HepG2 (cell line): Measurements from ENCODE around the gene SOX8. TPM values are rescaled to one million over a fixed set of nuclear protein-coding genes. Genes with fewer than 3 reads are reported as not detected.

Experiments
- ATAC-seq: fragments of 200-7000 bp; cut with Tn5 transposase; 3 replicates; pipeline ENCODE4 v1.9.1; 2020; ENCODE audit warnings: mild to moderate bottlenecking, moderate library complexity
- BruUV-seq: library from RNA; stranded (reverse); fragments of 400-500 nt; replicated peaks from 2 replicates; lab custom pipeline; 2021; lab: Mats Ljungman, UMichigan
- CTCF ChIA-PET: fragments of 300-600 bp; formaldehyde crosslinking; extraction: SDS; loops from one replicate; lab custom pipeline; 2021; ENCODE audit warnings: low total read pairs, inconsistent platforms, low intra/inter-chr PET ratio; lab: Yijun Ruan, JAX
- POLR2A ChIA-PET: fragments of 350-600 bp; sonication (Branson Sonifier 250); formaldehyde crosslinking; loops from one replicate; lab custom pipeline; 2020; ENCODE audit warnings: antibody characterized with exemption, inconsistent platforms; lab: Yijun Ruan, JAX
- DNase-seq: peaks from one replicate; pipeline ENCODE4 v3.0.0-alpha.2; 2015; ENCODE audit warnings: low spot score
- FAIRE-seq: peaks from 3 replicates; lab custom pipeline; 2011; peaks lifted over from hg19 to GRCh38; lab: Jason Lieb, UNC
- H2AFZ ChIP-seq: one replicate; pipeline ENCODE4 v1.6.1; 2011; ENCODE audit warnings: low read length, inconsistent platforms
- H3K27ac ChIP-seq: fragments of 300-600 bp; 3 replicates; pipeline ENCODE4 v1.8.0; 2011; ENCODE audit warnings: mixed run types, mild to moderate bottlenecking, mixed read lengths, low read length, inconsistent platforms; ENCODE audit not compliant: insufficient read depth; ENCODE audit errors: extremely low read length
- H3K27me3 ChIP-seq, 2 experiments: fragments of 200-600 bp in 1 of 2; 2 replicates in 1 of 2; 3 replicates in 1 of 2; pipeline versions ENCODE4 v1.6.0 to v1.8.0; 2011; ENCODE audit warnings: low read length in 2 of 2, mild to moderate bottlenecking in 2 of 2, moderate library complexity in 2 of 2, inconsistent platforms in 1 of 2; ENCODE audit not compliant: insufficient read depth in 2 of 2, control insufficient read depth in 1 of 2
- H3K36me3 ChIP-seq, 2 experiments: fragments of 200-600 bp in 1 of 2; replicated peaks in 1 of 2; 2 replicates in 1 of 2; 3 replicates in 1 of 2; pipeline versions ENCODE4 v1.5.1 to v1.8.0; 2011; ENCODE audit warnings: low read length in 2 of 2, inconsistent platforms in 1 of 2; ENCODE audit not compliant: insufficient read depth in 2 of 2, control insufficient read depth in 1 of 2
- H3K4me1 ChIP-seq: 2 replicates; pipeline ENCODE4 v1.5.1; 2012; ENCODE audit warnings: low read length, inconsistent platforms; ENCODE audit not compliant: insufficient read depth
- H3K4me2 ChIP-seq: 2 replicates; pipeline ENCODE4 v1.6.0; 2011; ENCODE audit warnings: low read depth, low read length, inconsistent platforms
- H3K4me3 ChIP-seq, 3 experiments: fragments of 200-600 bp in 1 of 3; sonication (generic), shearing (Covaris generic) in 1 of 3; replicated peaks in 1 of 3; 2 replicates each; pipeline ENCODE4 v1.5.1; 2011 to 2016; ENCODE audit warnings: low read length in 3 of 3, inconsistent platforms in 2 of 3, low read depth in 2 of 3, mild to moderate bottlenecking in 2 of 3, control low read depth in 1 of 3, mixed read lengths in 1 of 3; ENCODE audit not compliant: insufficient read depth in 1 of 3
- H3K79me2 ChIP-seq: one replicate; pipeline ENCODE4 v1.6.1; 2011; ENCODE audit warnings: low read length, inconsistent platforms; ENCODE audit not compliant: insufficient read depth
- H3K9ac ChIP-seq: 2 replicates; pipeline ENCODE4 v1.6.0; 2011; ENCODE audit warnings: mild to moderate bottlenecking, low read depth, low read length, inconsistent platforms; ENCODE audit not compliant: insufficient read depth
- H3K9me3 ChIP-seq: 2 replicates; pipeline ENCODE4 v1.5.1; 2012; ENCODE audit warnings: mild to moderate bottlenecking, low read length
- H4K20me1 ChIP-seq: 2 replicates; pipeline ENCODE4 v1.6.0; 2011; ENCODE audit warnings: inconsistent platforms, mild to moderate bottlenecking, low read length, moderate library complexity; ENCODE audit not compliant: insufficient read depth
- ARID4A ChIP-seq: sonication (generic); formaldehyde crosslinking; IDR thresholded peaks from 2 replicates; pipeline ENCODE4 v1.5.0; 2020; ENCODE audit warnings: mild to moderate bottlenecking, missing genetic modification reagents, borderline replicate concordance
- BATF2 ChIP-seq: sonication (generic); formaldehyde crosslinking; IDR thresholded peaks from 2 replicates; pipeline ENCODE4 v1.8.0; 2022; ENCODE audit warnings: mild to moderate bottlenecking, missing genetic modification reagents, moderate library complexity
- MXD4 ChIP-seq: IDR thresholded peaks from 2 replicates; pipeline ENCODE4 v1.6.1; 2016; ENCODE audit warnings: mild to moderate bottlenecking, missing biosample characterization, missing genetic modification reagents
- SMAD1 ChIP-seq: sonication (generic); formaldehyde crosslinking; IDR thresholded peaks from 2 replicates; pipeline ENCODE4 v1.4.0; 2020; ENCODE audit warnings: missing genetic modification reagents, low read depth, mild to moderate bottlenecking, borderline replicate concordance
- TBL1XR1 ChIP-seq: fragments of 150-350 bp; IDR thresholded peaks from 2 replicates; pipeline ENCODE4 v1.6.1; 2014; ENCODE audit warnings: borderline replicate concordance, low read length; ENCODE audit not compliant: partially characterized antibody
- TMF1 ChIP-seq: sonication (generic); formaldehyde crosslinking; IDR thresholded peaks from 2 replicates; pipeline ENCODE4 v1.8.1; 2022; ENCODE audit warnings: low read depth, missing genetic modification reagents
- ZFP36 ChIP-seq: fragments of 150-350 bp; IDR thresholded peaks from 2 replicates; pipeline ENCODE4 v1.6.1; 2018; ENCODE audit warnings: borderline replicate concordance, low read length, low read depth; ENCODE audit not compliant: partially characterized antibody
- ZHX1 ChIP-seq: sonication (generic); formaldehyde crosslinking; IDR thresholded peaks from 2 replicates; pipeline ENCODE4 v1.8.1; 2022; ENCODE audit warnings: low read depth, mild to moderate bottlenecking, missing genetic modification reagents
- ZNF207 ChIP-seq: fragments of 450-650 bp; IDR thresholded peaks from 2 replicates; pipeline ENCODE4 v1.6.1; 2016; ENCODE audit warnings: antibody characterized with exemption, borderline replicate concordance
- ZNF3 ChIP-seq: IDR thresholded peaks from 2 replicates; pipeline ENCODE4 v1.7.0; 2017; ENCODE audit warnings: inconsistent platforms
- ZNF724P ChIP-seq: sonication (generic); formaldehyde crosslinking; IDR thresholded peaks from 2 replicates; pipeline ENCODE4 v1.8.0; 2022; ENCODE audit warnings: missing genetic modification reagents, borderline replicate concordance
- ZNF761 ChIP-seq: sonication (generic); formaldehyde crosslinking; conservative IDR thresholded peaks from 2 replicates; pipeline ENCODE4 v1.4.0; 2020; ENCODE audit warnings: mild to moderate bottlenecking, missing genetic modification reagents
- WGBS: methylation state at CpG from one replicate; pipeline ENCODE4 v1.1.6; 2017; ENCODE audit warnings: low lambda C conversion rate; 5-methylcytosine and 5-hydroxymethylcytosine counted together
- in situ Hi-C: cut with HindIII; loops from 2 replicates; pipeline ENCODE4 v1.10.0; 2017; ENCODE audit warnings: low pct_unique_long_range_greater_than_20kb; ENCODE audit not compliant: extremely low pct_ligation_motif_present
- intact Hi-C: fragments of 100-400 bp; cut with micrococcal nuclease; formaldehyde crosslinking; loops from one replicate; pipeline ENCODE4 v1.10.0; 2022; ENCODE audit not compliant: unreplicated experiment
- polyA plus RNA-seq, 8 experiments: library from polyadenylated mRNA; depleted of rRNA in 3 of 8; stranded (reverse) in 7 of 8; unstranded in 1 of 8; fragments of >200 nt; fragmentation: Illumina TruSeq in 4 of 8; extraction: Trizol in 4 of 8; gene quantifications; 2 replicates each; pipeline versions ENCODE4 v1.2.1 to v1.2.3, GENCODE V29; 2011 to 2016; ENCODE audit warnings: low read depth in 4 of 8, missing spikeins in 1 of 8, mixed read lengths in 1 of 8; ENCODE audit not compliant: insufficient read depth in 1 of 8
- total RNA-seq, 5 experiments: library from RNA; depleted of rRNA; stranded (reverse); fragments of >200 nt; fragmentation: Illumina TruSeq; extraction: Trizol; gene quantifications; 2 replicates each; pipeline ENCODE4 v1.2.3, GENCODE V29; 2016; ENCODE audit warnings: low read depth in 1 of 5
- TF ChIP-seq, protein P1 (sequence below): fragments of 450-650 bp; IDR thresholded peaks from 2 replicates; pipeline ENCODE4 v1.6.1; 2017
- TF ChIP-seq, protein P2 (sequence below): sonication (generic); formaldehyde crosslinking; IDR thresholded peaks from 2 replicates; pipeline ENCODE4 v1.4.0; 2020; ENCODE audit warnings: missing genetic modification reagents

SOX8 gene
- total and polyA plus RNA-seq, 2 of the 13 experiments (the other 11 are each of a cell fraction or from before 2014, with no cell fraction given) = 0.20 to 0.28 TPM

GRCh38 chr16:1019231-1020090 is 37.9 kb downstream of the SOX8 start:
- ChIA-PET POLR2A (no interaction called here), CTCF (no interaction called here)
- no peaks in the 10 kb centered on the region for H4K20me1 ChIP-seq
- in situ Hi-C loops = no loop called here
- FAIRE-seq (no peak), DNase-seq (no peak), ATAC-seq (no peak)
- no peaks in the 10 kb centered on the region for H3K79me2 ChIP-seq
- no peak overlapping the region for H3K9ac ChIP-seq
- intact Hi-C loops = no loop called here
- 19% methylated on average over 18 of the region's 66 CpGs for WGBS
- no peaks in the 10 kb centered on the region for H3K36me3 ChIP-seq
- peaks cover 25 to 85% of the 10 kb centered on the region in 2 experiments for H3K27me3 ChIP-seq
- H3K27ac ChIP-seq = no peak overlapping the region
- no peak overlapping the region for H3K4me3 ChIP-seq
- no TSS peak for BruUV-seq
- H2AFZ ChIP-seq = no peak overlapping the region
- no peaks in the 10 kb centered on the region for H3K9me3 ChIP-seq
- H3K4me2 ChIP-seq = no peak overlapping the region
- no peaks in the 10 kb centered on the region for H3K4me1 ChIP-seq
- TF ChIP-seq ARID4A (CRISPR knock-in tag) (no peak), TBL1XR1 (no peak), ZNF724P (CRISPR knock-in tag) (no peak), SMAD1 (CRISPR knock-in tag) (no peak), BATF2 (no peak), ZNF3 (no peak), TMF1 (CRISPR knock-in tag) (no peak), ZHX1 (CRISPR knock-in tag) (no peak), MXD4 (CRISPR knock-in tag) (no peak), ZFP36 (no peak), ZNF761 (no peak), ZNF207 (no peak)
- TF ChIP-seq, protein P1, sequence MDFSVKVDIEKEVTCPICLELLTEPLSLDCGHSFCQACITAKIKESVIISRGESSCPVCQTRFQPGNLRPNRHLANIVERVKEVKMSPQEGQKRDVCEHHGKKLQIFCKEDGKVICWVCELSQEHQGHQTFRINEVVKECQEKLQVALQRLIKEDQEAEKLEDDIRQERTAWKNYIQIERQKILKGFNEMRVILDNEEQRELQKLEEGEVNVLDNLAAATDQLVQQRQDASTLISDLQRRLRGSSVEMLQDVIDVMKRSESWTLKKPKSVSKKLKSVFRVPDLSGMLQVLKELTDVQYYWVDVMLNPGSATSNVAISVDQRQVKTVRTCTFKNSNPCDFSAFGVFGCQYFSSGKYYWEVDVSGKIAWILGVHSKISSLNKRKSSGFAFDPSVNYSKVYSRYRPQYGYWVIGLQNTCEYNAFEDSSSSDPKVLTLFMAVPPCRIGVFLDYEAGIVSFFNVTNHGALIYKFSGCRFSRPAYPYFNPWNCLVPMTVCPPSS = no peak
- TF ChIP-seq, protein P2, sequence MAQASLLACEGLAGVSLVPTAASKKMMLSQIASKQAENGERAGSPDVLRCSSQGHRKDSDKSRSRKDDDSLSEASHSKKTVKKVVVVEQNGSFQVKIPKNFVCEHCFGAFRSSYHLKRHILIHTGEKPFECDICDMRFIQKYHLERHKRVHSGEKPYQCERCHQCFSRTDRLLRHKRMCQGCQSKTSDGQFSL (CRISPR knock-in tag) = no peak
